Astrocyte of the cerebellum (primary cell): ENCODE results near the gene GPC5.

Experiments
- DNase-seq: peaks from one replicate; pipeline ENCODE4 v3.0.0-alpha.2; 2011; ENCODE audit warnings: low read depth
- H3K4me3 ChIP-seq: 2 replicates; pipeline ENCODE4 v1.5.1; 2011; ENCODE audit warnings: mild to moderate bottlenecking, low read depth, low read length, moderate library complexity
- in situ Hi-C: cut with HindIII; loops from 2 replicates; pipeline ENCODE4 v1.10.0; 2017; ENCODE audit warnings: low sequenced_read_pairs
- TF ChIP-seq, protein P1 (sequence below): IDR thresholded peaks from 2 replicates; pipeline ENCODE4 v1.5.1; 2012; ENCODE audit warnings: low read length, low read depth, moderate library complexity, mild to moderate bottlenecking; ENCODE audit errors: missing control alignments

Gene GPC5

GRCh38 chr13:91539286-91540157 lies 141.1 kb downstream of the GPC5 start:
- DNase-seq, result no peak
- no peak overlapping the region for H3K4me3 ChIP-seq
- TF ChIP-seq, protein P1, sequence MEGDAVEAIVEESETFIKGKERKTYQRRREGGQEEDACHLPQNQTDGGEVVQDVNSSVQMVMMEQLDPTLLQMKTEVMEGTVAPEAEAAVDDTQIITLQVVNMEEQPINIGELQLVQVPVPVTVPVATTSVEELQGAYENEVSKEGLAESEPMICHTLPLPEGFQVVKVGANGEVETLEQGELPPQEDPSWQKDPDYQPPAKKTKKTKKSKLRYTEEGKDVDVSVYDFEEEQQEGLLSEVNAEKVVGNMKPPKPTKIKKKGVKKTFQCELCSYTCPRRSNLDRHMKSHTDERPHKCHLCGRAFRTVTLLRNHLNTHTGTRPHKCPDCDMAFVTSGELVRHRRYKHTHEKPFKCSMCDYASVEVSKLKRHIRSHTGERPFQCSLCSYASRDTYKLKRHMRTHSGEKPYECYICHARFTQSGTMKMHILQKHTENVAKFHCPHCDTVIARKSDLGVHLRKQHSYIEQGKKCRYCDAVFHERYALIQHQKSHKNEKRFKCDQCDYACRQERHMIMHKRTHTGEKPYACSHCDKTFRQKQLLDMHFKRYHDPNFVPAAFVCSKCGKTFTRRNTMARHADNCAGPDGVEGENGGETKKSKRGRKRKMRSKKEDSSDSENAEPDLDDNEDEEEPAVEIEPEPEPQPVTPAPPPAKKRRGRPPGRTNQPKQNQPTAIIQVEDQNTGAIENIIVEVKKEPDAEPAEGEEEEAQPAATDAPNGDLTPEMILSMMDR, result no peak
- in situ Hi-C loops, result no loop called here

DNA sequence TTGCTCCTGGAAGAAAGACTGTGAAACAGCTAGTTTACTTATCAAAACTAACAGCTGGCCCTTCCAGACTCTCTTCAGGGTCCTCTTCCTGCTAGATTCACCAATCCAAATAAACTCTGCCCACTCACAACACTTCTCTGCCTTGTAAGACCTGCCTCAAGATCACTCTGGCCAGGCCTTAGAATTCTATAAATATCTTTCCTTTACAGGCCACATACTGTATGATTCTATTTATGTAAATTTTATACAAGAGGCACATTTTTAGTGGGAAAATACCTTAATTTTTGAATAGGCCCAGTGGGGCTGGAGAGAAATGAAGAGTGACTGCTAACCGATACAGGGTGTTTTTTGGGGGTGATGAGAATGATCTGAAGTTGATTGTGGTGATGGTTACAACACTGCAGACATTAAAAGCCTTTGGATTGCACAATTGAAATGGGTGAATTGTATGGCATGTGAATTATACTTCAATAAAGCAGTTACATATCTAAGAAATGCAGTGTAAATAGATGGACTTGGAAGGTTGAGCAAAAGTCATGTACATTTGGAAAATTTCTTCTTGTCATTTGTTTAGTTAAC lies 141.8 kb downstream of the GPC5 start:
- TF ChIP-seq, protein P1, result no peak
- in situ Hi-C loops, result no loop called here

DNA sequence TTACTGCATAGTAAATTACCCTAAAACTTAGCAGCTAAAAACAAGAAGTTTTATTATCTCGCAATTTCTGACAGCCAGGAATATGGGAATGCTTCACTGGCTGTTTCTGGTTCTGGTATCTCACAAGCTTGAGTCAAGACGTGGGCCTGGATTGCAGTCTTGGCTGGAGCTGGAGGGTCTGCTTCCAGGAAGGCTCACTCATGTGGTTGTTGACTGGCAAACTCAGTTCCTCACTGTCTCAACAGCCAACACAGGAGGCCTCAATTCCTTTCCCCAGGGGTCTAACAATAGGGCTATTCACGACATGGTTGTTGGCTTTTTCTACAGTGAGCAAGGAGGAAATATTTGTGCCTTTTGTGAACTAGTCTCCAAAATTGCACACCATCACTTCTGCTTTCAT lies 146.3 kb downstream of the GPC5 start:
- H3K4me3 ChIP-seq, result no peak overlapping the region
- in situ Hi-C loops, result no loop called here
- DNase-seq, result no peak
- TF ChIP-seq, protein P1, result no peak

More for the DNA sequence above, 141.8 kb downstream of the GPC5 start:
- no peak overlapping the region for H3K4me3 ChIP-seq
- no peak for DNase-seq

DNA sequence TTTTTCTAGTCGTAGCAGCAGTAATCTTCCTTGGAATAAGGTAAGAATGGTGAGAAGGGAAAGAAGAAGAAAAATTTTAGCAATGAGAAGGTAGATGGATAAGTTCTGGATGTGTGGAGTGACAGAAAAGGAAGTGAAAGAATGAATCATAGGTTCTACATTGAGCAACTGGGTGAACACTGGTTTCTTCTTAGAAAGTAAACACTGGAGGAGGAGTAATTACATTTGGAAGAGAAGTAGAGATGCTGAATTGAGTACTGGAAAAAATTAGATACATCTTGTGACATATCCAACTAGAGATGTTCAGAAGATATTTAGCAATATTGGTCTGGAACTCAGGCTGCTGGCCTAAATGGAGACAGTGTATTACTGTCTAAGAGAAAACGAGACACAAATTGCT lies 148.5 kb downstream of the GPC5 start:
- TF ChIP-seq, protein P1, result no peak
- DNase-seq, result no peak
- in situ Hi-C loops, result no loop called here
- H3K4me3 ChIP-seq, result no peak overlapping the region

DNA sequence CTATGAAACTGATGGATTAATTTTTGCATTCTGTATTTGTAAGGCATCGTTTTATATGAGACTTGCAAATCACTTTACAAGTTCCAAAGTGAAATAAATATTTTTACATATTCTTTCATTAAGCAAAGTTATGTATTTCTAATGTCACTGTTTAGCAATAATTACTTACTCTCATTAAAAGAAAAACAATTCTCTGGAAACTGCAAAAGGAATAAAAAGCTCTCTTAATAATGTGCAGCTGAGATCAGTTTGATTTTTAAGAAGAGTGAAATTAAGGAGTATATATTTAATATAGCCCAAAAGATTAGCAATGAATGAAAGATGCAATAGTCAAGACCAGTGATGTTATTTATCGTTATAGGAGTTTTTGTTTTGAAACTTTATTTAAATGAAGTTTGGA lies 155.2 kb downstream of the GPC5 start:
- no peak for DNase-seq
- in situ Hi-C loops, result no loop called here
- TF ChIP-seq, protein P1, result no peak
- H3K4me3 ChIP-seq, result no peak overlapping the region

- TF ChIP-seq, protein P1, result no peak
- H3K4me3 ChIP-seq, result no peak overlapping the region
- in situ Hi-C loops, result no loop called here
- DNase-seq, result no peak
Observed at GRCh38 chr13:91554101-91554500, 155.7 kb downstream of the GPC5 start.
